Kidney tubule cell (primary cell): Measurements from ENCODE around the gene IRF1.
"Not testable (repeated sequence)": the region's sequence is repeated elsewhere in the genome, so short reads cannot be mapped to it uniquely, and the experiment has no call there.

Source experiments
- DNase-seq: peaks from one replicate; pipeline ENCODE4 v3.0.0-alpha.2; 2018; ENCODE audit warnings: low spot score

IRF1 gene

GRCh38 chr5:132438267-132438645 lies 52.3 kb downstream of the IRF1 start:
- not testable (repeated sequence) for DNase-seq

GRCh38 chr5:132437604-132438266 lies 52.8 kb downstream of the IRF1 start:
- DNase-seq, result peak; percentile 92

GRCh38 chr5:132436936-132437335 lies 53.6 kb downstream of the IRF1 start:
- no peak for DNase-seq

GRCh38 chr5:132435886-132436285 lies 54.7 kb downstream of the IRF1 start:
- DNase-seq, result no peak

- no peak for DNase-seq
Measured at GRCh38 chr5:132435447-132435846, 55.1 kb downstream of the IRF1 start.

- no peak for DNase-seq
Measured at GRCh38 chr5:132434416-132435286, 55.9 kb downstream of the IRF1 start.

GRCh38 chr5:132433141-132433540 lies 57.4 kb downstream of the IRF1 start:
- DNase-seq, result no peak

- no peak for DNase-seq
Measured at GRCh38 chr5:132431632-132432031, 58.9 kb downstream of the IRF1 start.
